Embryonic facial prominence (tissue), 1 donor: Measurements from ENCODE around the gene ST7L.
A peak's percentile ranks its signal among the peaks of the same experiment; 100 is the strongest.

Experiments
- DNase-seq: peaks from one replicate; pipeline ENCODE4 v3.0.0-alpha.2; 2016; ENCODE audit errors: extremely low spot score

ST7L gene

GRCh38 chr1:112515311-112516009 is 103.5 kb downstream of the ST7L start:
- no peak for DNase-seq

- no peak for DNase-seq
Observed at GRCh38 chr1:112514901-112515300, 104.0 kb downstream of the ST7L start.

GRCh38 chr1:112513112-112513870 is 105.7 kb downstream of the ST7L start:
- DNase-seq: no peak

GRCh38 chr1:112511897-112512296 is 107.0 kb downstream of the ST7L start:
- DNase-seq: no peak

GRCh38 chr1:112510340-112510739 is 108.6 kb downstream of the ST7L start:
- DNase-seq: no peak

- no peak for DNase-seq
Observed at GRCh38 chr1:112509660-112510178, 109.2 kb downstream of the ST7L start.

- DNase-seq: no peak
Observed at GRCh38 chr1:112509005-112509659, 109.8 kb downstream of the ST7L start.

- DNase-seq: no peak
Observed at GRCh38 chr1:112508278-112509004, 110.5 kb downstream of the ST7L start, which contains the start of gene WNT2B. Gene WNT2B (plus strand): TSS chr1:112508965. CDS start chr1:112509263, 298 bp downstream.

- DNase-seq: peak; percentile 45
Observed at GRCh38 chr1:112507921-112508277, 111.0 kb downstream of the ST7L start.

- no peak for DNase-seq
Observed at GRCh38 chr1:112507336-112507735, 111.6 kb downstream of the ST7L start.

- DNase-seq: no peak
Observed at GRCh38 chr1:112506731-112507130, 112.2 kb downstream of the ST7L start.

GRCh38 chr1:112506306-112506705 is 112.6 kb downstream of the ST7L start:
- DNase-seq: no peak

- no peak for DNase-seq
Observed at GRCh38 chr1:112505878-112506277, 113.1 kb downstream of the ST7L start.

GRCh38 chr1:112505400-112505785 is 113.5 kb downstream of the ST7L start:
- DNase-seq: no peak

GRCh38 chr1:112504661-112505399 is 114.1 kb downstream of the ST7L start:
- DNase-seq: no peak

- no peak for DNase-seq
Observed at GRCh38 chr1:112504001-112504660, 114.8 kb downstream of the ST7L start.

GRCh38 chr1:112502826-112503225 is 116.1 kb downstream of the ST7L start:
- DNase-seq: no peak

- no peak for DNase-seq
Observed at GRCh38 chr1:112501810-112502641, 116.9 kb downstream of the ST7L start.

- no peak for DNase-seq
Observed at GRCh38 chr1:112496290-112496689, 122.7 kb downstream of the ST7L start.

GRCh38 chr1:112493351-112493750 is 125.6 kb downstream of the ST7L start:
- no peak for DNase-seq
